ENCODE measurements around the gene ACVR1. TPM values are rescaled to one million over a fixed set of nuclear protein-coding genes. Genes with fewer than 3 reads are reported as not detected.

Gene ACVR1
- total and polyA plus RNA-seq, 8 donors, result 27.3 to 37.7 (median 31.8) TPM

- DNase-seq, result no peak
- no peaks in the 10 kb centered on the region for H3K4me1 ChIP-seq
- peaks cover 0 to 4% of the 10 kb centered on the region in 2 donors for H3K9me3 ChIP-seq
- no peak overlapping the region for H3K4me3 ChIP-seq
- ATAC-seq, result no peak
- H3K27me3 ChIP-seq, result no peaks in the 10 kb centered on the region
- H3K27ac ChIP-seq, result no peak overlapping the region
- no peak for TF ChIP-seq CTCF (IDR thresholded peaks at IDR 0.05)
- peaks cover 0 to 28% of the 10 kb centered on the region in 2 donors for H3K36me3 ChIP-seq
- intact Hi-C loops (cut with DNase I), result no loop called here
Observed at GRCh38 chr2:157751462-157752058, 124.6 kb downstream of the ACVR1 start.

GRCh38 chr2:157749684-157750083 lies 126.4 kb downstream of the ACVR1 start:
- H3K36me3 ChIP-seq, result peaks cover 0 to 17% of the 10 kb centered on the region in 2 donors
- no peak overlapping the region for H3K4me3 ChIP-seq
- no peak for DNase-seq
- no peak overlapping the region for H3K27ac ChIP-seq
- H3K9me3 ChIP-seq, result no peaks in the 10 kb centered on the region
- TF ChIP-seq CTCF (IDR thresholded peaks at IDR 0.05), result no peak
- ATAC-seq, result no peak
- intact Hi-C loops (cut with DNase I), result no loop called here
- H3K27me3 ChIP-seq, result no peaks in the 10 kb centered on the region
- H3K4me1 ChIP-seq, result no peaks in the 10 kb centered on the region

- Histone ChIP-seq H3K9me3 (no peaks in the 10 kb centered on the region), H3K4me3 (no peak overlapping the region), H3K36me3 (peaks cover 0 to 17% of the 10 kb centered on the region in 2 donors), H3K4me1 (no peaks in the 10 kb centered on the region), H3K27me3 (no peaks in the 10 kb centered on the region), H3K27ac (no peak overlapping the region)
- DNase-seq, result no peak
- no peak for ATAC-seq
- intact Hi-C loops (cut with DNase I), result no loop called here
- no peak for TF ChIP-seq CTCF (IDR thresholded peaks at IDR 0.05)
Observed at GRCh38 chr2:157748371-157749142, 127.6 kb downstream of the ACVR1 start.

GRCh38 chr2:157747695-157748370 lies 128.3 kb downstream of the ACVR1 start:
- DNase-seq (peak in 2 of 4 donors; percentile 7 to 26), ATAC-seq (peak; percentile 44)
- TF ChIP-seq CTCF (IDR thresholded peaks at IDR 0.05), result no peak
- H3K4me1 ChIP-seq, result no peaks in the 10 kb centered on the region
- no peak overlapping the region for H3K4me3 ChIP-seq
- peaks cover 0 to 17% of the 10 kb centered on the region in 2 donors for H3K36me3 ChIP-seq
- intact Hi-C loops (cut with DNase I), result no loop called here
- H3K9me3 ChIP-seq, result no peaks in the 10 kb centered on the region
- H3K27ac ChIP-seq, result no peak overlapping the region
- H3K27me3 ChIP-seq, result no peaks in the 10 kb centered on the region

- no peak for TF ChIP-seq CTCF (IDR thresholded peaks at IDR 0.05)
Observed at GRCh38 chr2:157747280-157747679, 128.8 kb downstream of the ACVR1 start.

More at GRCh38 chr2:157747280-157747679, 128.8 kb downstream of the ACVR1 start:
- ATAC-seq (no peak), DNase-seq (no peak)
- Histone ChIP-seq H3K27me3 (no peaks in the 10 kb centered on the region), H3K4me3 (no peak overlapping the region), H3K36me3 (peaks cover 0 to 17% of the 10 kb centered on the region in 2 donors), H3K27ac (no peak overlapping the region), H3K4me1 (no peaks in the 10 kb centered on the region), H3K9me3 (no peaks in the 10 kb centered on the region)
- intact Hi-C loops (cut with DNase I), result no loop called here
